ENCODE results near the gene ZNF462. TPM values are rescaled to one million over a fixed set of nuclear protein-coding genes. Genes with fewer than 3 reads are reported as not detected.

The ZNF462 gene
- total RNA-seq, 1 experiment from 2014 or later: 20.6 TPM

DNA sequence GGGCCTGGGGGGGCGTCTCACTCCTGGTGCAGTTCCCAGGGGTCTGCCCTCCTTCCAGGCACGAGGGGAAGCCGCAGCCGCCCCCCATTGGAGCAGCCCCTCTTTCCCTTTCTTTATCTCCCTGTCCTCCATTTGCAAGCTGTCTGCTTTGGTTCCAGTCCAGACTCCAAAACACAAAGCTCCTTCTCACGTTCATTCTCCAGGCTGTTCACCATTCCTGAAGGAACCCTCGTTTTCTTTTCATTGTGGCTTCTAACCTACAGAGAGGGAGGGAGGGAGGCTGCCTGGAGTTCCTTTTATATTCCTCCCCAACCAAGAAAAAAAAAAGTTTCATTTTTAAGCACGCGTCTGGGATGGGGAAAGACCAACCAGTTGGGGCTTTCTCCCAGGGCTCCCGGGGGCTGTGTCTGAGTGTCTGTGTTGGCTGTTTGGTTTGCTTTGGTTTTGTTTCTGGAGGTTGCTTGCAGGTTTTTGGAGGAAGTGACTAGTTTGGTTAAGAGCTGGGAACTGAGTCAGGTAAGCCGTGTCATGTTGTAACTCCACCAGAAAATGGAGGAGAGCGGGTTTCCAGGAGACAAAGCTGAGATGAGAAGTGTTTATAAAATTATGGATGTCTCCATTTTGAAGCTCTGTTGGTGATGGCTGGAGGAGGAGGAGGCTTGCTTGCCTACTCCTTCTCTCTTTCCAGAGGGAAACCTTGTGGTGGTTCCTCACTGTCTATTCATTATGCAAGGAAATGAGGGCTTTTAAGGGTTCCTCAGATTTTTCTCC, 1.6 kb downstream of the ZNF462 start:
- DNase-seq (ENCODE audit: low read depth): peak; percentile 63

DNA sequence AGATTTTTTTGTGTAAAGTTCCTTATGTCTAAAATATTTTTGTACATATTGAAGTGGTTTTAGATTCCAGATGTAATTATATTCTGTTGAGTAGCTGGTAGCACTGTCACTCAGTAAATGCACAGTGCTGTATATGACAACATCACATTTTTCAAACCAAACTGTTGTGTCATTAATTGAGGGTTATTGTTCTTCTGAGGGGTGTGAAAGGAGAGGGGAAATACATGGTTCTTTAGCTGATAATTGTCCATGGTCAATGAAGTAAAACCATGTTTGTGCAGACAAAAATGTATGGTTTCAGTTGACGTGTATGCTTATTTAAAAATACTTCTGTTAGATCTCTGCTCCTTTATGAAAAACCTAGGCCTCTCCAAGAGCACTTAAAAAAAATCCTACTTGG, 3.3 kb downstream of the ZNF462 start:
- no peak for DNase-seq (ENCODE audit: low read depth)

- DNase-seq (ENCODE audit: low read depth): no peak
Observed at GRCh38 chr9:106867286-106867685, 4.3 kb downstream of the ZNF462 start.

DNA sequence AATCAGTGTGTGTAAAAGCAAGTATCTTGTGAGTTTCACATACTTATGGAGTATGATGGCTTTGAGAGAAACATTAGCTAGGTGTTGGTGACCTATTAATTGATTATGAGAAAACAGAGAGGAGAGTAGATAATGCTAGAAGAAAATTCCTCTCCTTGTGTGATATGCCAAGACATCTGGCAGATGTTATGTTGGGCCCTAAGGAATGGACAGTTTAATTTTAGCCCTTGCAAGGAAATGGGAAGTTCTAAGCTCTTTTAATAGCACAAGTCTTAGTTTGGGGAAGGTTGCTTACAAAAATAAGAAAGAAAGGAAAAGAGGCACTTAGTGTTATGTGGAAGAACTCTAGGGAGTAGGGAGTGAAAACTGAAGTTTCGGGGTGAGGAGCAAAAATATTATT, 5.1 kb downstream of the ZNF462 start:
- DNase-seq (ENCODE audit: low read depth): no peak

GRCh38 chr9:106868565-106868964, 5.6 kb downstream of the ZNF462 start:
- no peak for DNase-seq (ENCODE audit: low read depth)

DNA sequence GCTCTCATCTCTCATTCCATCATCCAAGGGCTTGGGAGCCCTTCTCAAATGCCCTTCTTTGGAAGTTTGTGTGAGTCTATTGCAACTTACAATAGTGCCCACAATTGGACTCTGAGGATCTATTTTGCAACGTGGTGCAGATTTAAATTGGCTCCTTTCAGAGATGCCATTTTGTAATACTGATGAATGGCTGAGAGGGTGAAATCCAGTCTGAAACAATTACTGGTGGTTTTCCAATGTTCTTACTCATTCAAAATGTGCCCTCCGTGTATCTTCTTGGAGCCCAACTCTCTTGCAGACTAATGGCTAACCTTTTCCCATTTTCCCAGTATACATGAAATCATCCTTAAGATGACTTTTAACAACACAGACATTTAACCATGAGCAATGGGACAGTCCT, 6.1 kb downstream of the ZNF462 start:
- DNase-seq (ENCODE audit: low read depth): no peak

GRCh38 chr9:106869458-106869857, 6.5 kb downstream of the ZNF462 start:
- DNase-seq (ENCODE audit: low read depth): no peak

DNA sequence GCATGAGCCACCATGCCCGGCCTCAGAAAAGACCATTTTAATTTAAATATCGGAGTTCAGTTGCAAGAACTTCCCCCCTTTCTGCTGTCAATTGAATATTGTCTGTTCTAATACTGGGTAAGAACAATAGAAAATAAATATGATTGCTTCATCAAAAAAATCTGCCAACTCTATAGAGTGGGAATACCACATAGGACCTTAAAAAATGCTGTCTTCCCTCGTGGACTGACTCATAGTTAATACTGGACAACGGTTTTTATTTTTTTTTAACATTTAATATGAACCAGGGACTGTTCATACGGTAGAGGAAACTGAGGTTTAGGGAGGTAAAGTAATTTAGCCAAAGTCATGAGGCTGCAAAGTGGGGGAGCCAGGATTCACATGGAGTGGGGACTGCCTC, 9.7 kb downstream of the ZNF462 start:
- DNase-seq (ENCODE audit: low read depth): no peak

DNA sequence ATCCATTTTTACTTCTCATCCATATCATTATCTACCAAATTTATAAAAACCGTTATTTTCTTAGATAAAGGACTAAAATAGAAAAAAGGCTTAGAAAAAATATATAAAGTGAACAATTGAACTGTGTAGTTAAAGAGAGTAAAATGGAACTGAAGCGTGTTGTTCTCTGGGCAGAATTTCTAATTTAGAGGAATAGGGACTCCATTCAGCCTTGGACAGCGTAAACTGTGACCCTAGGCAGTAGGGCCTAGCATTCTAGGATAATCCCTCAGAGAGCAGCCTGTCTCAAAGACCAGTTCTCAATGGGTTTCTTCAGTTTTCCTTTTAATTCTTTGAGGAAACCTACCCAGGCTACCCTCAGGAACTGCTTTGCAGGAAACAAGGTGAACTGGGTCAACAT, 11.1 kb downstream of the ZNF462 start:
- no peak for DNase-seq (ENCODE audit: low read depth)

GRCh38 chr9:106874652-106875051, 11.7 kb downstream of the ZNF462 start:
- DNase-seq (ENCODE audit: low read depth): no peak

DNA sequence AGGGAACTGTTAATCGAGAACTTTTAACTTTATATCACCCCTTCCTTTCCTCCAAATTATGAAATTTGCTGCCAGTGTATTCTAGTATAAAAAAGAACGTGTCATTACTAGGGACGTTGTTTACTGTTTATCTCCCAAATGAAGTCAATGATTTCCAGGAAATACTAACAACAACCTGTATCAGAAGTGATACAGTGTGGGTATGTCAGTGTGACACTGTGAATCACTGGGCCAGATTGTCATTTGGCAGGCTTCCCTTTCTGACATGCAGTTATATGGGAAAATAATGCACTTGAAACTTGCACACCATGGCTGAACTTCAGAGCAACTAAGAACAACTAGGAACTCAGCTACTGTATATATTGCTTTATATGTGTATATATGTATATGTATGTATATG, 12.6 kb downstream of the ZNF462 start:
- DNase-seq (ENCODE audit: low read depth): no peak

DNA sequence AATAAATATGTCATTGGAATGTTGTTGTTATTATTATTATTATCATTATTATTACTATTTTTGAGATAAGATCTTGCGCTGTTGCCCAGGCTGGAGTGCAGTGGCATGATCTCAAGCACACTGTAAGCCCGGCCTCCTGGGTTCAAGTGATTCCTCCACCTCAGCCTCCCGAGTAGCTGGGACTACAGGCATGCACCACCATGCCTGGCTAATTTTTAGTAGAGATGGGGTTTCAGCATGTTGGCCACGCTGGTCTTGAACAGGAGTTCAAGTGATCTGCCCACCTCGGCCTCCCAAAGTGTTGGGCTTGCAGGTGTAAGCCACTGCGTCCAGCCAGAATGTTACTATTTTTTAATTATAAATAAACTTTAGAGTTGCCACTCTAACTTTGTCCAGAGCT, 14.4 kb downstream of the ZNF462 start:
- no peak for DNase-seq (ENCODE audit: low read depth)

DNA sequence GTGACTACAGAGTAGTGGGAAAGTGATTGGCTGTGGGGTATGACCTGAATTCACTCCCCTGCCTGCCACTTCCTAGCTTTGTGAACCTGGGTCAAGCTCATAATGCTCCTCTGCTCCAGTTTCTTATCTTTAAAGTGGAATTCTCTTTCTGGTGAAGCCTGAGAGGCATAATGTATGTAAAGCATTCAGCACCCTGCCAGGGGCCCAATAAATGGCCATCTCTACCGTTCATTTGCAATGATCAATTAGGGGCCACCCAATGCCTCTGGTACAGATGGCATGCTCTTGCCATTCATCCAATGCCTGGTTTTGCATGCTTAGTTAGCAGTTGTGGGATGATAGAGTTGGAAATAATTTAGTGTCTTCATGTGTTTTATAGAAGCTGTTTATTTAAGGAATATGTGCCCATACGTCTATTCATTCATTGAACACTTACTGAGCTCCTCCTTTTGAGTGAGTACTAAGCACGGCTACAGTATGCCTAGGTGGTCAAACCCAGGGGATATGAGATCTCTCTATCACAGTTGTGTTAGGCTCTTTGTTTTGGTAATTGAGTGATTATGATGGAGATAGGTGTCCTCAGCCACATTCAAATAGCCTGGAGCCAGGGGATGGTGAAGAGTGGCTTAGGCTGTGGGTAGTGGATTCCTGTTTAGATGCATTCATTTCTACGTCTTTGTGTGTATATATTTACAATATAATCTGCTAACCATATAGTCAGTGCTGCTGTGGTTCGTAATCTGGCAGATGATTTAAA, 15.3 kb downstream of the ZNF462 start:
- no peak for DNase-seq (ENCODE audit: low read depth)

DNA sequence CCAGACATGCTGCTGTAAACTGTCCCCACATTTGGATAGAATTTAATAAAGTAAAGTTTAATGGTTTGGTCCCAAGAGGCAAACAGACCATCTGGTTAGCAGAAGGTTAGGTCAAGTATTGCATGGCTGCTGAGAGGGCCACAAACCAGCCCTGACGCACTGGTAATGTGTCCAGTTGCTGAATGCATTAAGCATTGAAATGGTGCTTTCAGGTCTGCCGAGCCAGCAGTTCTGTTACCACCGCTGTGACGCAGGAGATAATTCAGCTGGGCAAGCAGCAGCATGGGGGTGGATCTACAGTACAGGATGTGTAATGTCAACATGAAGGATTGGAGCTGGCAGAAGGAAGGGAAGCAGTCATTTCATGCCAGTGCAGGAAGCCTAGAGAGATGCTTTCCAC, 16.0 kb downstream of the ZNF462 start:
- DNase-seq (ENCODE audit: low read depth): peak; percentile 90

- DNase-seq (ENCODE audit: low read depth): no peak
Observed at GRCh38 chr9:106879439-106879882, 16.5 kb downstream of the ZNF462 start.

DNA sequence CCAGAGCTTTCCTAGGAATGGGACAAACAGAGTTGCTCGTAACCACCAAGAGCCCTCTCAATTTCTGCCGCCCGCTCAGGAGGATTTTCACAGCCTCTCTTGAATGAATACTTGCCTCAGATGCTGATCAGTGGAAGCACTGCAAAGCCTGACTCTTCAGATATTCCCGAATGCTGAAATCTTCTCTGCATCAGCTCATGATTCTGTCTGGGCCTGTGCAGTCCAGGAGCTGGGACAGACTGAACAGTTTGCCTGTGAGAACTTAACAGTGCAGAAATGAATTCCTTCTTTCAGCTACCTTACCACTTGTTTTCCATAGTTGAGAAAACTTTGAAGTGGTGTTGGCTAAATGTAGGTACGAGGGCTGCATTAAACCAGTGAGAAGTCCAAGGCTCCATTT, 17.1 kb downstream of the ZNF462 start:
- no peak for DNase-seq (ENCODE audit: low read depth)

GRCh38 chr9:106880863-106881262, 17.9 kb downstream of the ZNF462 start:
- no peak for DNase-seq (ENCODE audit: low read depth)

DNA sequence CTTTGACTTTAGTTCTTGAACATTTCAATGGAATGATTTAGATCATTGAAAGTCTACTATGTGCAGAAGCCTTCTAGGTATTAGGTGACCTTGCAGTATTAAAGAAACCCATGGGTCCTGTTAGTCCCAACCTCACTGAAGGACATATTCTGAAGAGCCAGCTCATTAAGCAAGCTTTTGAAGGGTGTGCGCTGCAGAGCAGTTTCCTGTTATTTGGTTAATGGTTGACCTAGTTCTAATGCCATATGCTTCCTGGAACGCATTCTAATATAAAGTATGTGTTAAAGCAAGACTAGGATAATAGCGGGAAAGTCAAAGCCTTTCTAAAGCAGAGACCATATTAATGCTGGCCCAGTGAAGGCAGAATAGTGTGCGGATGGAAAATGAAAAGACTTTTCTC, 20.1 kb downstream of the ZNF462 start:
- no peak for DNase-seq (ENCODE audit: low read depth)

- DNase-seq (ENCODE audit: low read depth): peak; percentile 33
Observed at GRCh38 chr9:106883626-106884190, 20.7 kb downstream of the ZNF462 start.

DNA sequence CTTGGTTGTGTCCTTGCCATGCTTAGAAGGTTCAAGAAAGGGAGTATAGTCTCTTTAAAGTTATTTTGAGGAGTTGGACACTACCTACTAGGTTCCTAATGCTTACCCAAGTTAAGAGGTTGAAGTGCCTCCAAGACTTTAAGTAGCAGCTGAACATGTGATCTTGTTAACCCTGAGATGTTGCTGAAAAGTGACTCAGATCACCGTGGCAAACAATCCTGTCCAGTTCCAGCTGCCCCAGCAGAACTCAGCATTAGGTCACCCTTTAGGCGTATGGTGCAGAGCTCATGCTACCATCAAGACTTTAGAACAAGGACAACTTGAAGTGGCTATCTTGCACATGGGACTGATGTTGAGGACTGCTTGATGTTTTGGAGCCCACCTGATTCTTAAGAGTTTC, 22.5 kb downstream of the ZNF462 start:
- peak; percentile 82 for DNase-seq (ENCODE audit: low read depth)

DNA sequence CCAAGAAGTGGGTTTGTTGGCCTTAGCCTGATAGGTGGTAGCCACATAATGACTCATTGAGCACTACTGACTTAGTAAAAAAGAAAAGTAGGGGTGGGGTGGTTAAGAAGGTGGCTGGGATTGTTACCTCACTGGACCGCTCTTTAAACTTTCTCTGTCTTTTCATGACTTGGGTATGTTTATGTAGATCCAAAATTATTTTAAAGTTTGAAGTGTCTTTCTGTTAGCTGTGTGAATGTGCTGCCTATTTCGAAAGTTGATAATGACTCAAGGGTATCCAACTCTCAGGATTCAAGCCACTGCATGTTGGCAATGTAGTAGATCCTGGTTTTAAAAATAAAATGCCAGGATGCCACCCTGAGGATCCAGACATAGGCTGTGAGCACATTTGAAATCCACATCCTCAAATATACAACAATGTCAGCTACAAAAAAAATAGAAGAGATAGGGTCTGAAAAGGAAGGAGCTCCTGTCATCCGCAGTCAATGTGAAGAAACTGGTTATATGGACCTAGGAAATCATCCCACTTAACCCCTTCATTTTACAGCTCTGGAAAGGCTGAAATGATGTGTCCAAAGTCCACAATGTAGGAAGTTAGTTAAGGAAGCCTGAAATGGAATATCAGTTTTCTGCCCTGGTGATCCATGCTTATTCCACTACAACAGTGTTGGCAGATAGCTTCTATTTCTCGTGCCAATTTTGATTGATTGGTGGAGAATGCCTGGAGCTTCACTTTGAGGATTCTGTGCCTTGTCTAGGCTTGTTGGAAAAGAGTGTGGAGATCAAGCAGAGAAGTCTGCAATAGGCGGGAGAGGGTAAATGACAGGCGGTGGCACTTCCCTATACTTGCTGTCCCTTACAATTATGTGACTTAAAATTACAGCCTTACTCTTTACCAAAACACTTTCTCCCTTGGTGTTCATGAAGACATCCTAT, 23.4 kb downstream of the ZNF462 start:
- no peak for DNase-seq (ENCODE audit: low read depth)

GRCh38 chr9:106887066-106887465, 24.1 kb downstream of the ZNF462 start:
- DNase-seq (ENCODE audit: low read depth): no peak

Data from Daoy (cell line).